GM10266 (cell line): ENCODE measurements around the gene SEC14L1.

Experiments used
- DNase-seq: peaks from one replicate; pipeline ENCODE4 v3.0.0; 2012; ENCODE audit errors: extremely low spot score
- TF ChIP-seq, protein P1 (sequence below): IDR thresholded peaks from 2 replicates; pipeline ENCODE4 v1.5.1; 2012; ENCODE audit warnings: mild to moderate bottlenecking, low read depth; ENCODE audit not compliant: control insufficient read depth, insufficient read depth; ENCODE audit errors: missing control alignments

The SEC14L1 gene

DNA sequence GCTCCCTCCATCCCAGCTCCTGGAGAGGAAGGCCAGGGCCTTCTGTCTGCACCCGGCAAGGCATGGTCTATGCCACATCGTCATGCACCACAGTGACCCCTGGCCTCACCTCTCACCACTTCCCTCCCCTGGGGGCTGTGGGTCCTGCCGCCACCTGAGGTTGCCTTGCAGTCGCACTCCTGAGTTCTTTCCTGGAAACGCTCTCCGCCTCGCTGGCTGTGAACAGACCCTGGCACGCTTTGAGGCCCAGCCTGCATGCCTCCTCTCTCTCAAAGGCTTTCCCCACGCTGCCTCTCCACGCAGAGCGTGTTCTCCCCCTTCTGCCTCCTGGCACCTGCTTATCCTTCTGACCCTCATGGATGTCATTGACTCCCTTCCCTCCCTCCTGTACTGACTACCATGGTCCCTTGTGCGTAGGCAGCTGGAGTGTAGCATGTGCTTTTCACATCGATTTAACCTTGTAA is 45.4 kb downstream of the SEC14L1 start:
- no peak for DNase-seq

GRCh38 chr17:77188084-77189066 is 47.6 kb downstream of the SEC14L1 start:
- TF ChIP-seq, protein P1, sequence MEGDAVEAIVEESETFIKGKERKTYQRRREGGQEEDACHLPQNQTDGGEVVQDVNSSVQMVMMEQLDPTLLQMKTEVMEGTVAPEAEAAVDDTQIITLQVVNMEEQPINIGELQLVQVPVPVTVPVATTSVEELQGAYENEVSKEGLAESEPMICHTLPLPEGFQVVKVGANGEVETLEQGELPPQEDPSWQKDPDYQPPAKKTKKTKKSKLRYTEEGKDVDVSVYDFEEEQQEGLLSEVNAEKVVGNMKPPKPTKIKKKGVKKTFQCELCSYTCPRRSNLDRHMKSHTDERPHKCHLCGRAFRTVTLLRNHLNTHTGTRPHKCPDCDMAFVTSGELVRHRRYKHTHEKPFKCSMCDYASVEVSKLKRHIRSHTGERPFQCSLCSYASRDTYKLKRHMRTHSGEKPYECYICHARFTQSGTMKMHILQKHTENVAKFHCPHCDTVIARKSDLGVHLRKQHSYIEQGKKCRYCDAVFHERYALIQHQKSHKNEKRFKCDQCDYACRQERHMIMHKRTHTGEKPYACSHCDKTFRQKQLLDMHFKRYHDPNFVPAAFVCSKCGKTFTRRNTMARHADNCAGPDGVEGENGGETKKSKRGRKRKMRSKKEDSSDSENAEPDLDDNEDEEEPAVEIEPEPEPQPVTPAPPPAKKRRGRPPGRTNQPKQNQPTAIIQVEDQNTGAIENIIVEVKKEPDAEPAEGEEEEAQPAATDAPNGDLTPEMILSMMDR, result no peak
- DNase-seq, result peak; percentile 40

More for the DNA sequence above, 45.4 kb downstream of the SEC14L1 start:
- TF ChIP-seq, protein P1, result no peak

GRCh38 chr17:77189148-77189547 is 48.4 kb downstream of the SEC14L1 start:
- TF ChIP-seq, protein P1, result no peak

GRCh38 chr17:77190576-77190975 is 49.8 kb downstream of the SEC14L1 start:
- TF ChIP-seq, protein P1, result no peak
- no peak for DNase-seq

More at GRCh38 chr17:77189148-77189547, 48.4 kb downstream of the SEC14L1 start:
- DNase-seq, result peak; percentile 54

DNA sequence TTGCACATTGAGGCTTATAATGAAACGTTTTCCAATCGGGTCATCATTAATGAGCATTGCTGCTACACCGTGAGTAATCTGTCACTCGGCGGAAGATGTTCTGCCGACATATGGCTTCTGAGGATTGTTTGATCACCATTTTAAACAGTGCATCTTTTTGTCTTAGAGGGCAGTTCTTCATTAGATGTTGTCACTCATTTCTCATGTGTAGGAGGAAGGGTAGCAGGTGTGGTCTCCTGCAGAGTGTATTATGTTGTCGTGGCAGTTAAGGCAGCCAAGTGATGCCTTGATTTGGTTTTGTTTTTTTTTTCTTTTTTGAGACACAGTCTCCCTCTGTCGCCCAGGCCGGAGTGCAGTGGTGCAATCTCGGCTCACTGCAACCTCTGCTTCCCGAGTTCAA is 50.5 kb downstream of the SEC14L1 start:
- TF ChIP-seq, protein P1, result no peak
- DNase-seq, result no peak

DNA sequence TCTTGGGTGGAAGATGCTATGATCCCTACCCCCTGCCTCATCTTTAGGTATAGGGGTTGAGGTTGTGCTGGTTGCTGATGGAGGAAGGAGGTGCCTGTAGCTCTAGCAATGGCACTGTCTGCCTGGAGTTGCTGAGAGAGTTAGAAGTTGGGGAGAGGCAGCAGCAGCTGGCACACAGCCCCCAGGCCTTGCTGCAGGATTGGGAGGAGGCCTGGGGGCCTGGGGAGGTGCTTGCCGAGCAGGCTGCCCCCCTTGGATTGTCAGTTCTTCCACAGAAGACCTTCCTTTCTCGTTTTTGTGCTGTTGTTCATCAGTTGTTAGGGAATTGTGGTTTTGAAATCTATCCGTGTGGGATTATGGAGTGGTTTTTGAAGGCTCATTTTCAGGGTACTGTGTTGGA is 52.9 kb downstream of the SEC14L1 start:
- TF ChIP-seq, protein P1, result no peak
- no peak for DNase-seq

DNA sequence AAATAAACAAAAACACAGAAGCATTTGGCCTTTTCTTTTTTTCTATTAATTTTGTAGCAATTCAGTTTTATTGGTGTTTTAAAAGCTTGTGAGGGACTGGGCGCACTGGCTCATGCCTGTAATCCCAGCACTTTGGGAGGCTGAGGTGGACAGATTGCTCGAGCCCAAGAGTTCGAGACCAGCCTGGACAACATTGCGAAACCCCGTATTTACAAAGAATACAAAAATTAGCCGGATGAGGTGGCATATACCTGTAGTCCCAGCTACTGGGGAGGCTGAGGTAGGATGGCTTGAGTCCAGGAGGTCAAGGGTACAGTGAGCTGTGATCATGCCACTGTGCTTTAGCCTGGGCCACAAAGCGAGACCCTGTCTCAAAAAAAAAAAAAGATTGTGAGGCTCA is 53.4 kb downstream of the SEC14L1 start:
- no peak for DNase-seq
- TF ChIP-seq, protein P1, result no peak
